ENCODE data around the gene AMIGO2.
"Not testable (repeated sequence)": the region's sequence is repeated elsewhere in the genome, so short reads cannot be mapped to it uniquely, and the experiment has no call there.

The AMIGO2 gene

GRCh38 chr12:47065546-47065945 is 14.2 kb downstream of the AMIGO2 start:
- no peak for TF ChIP-seq CTCF (IDR thresholded peaks at IDR 0.05; ENCODE audit: extremely low read depth, missing control alignments)
- DNase-seq (ENCODE audit: low spot score): no peak

DNA sequence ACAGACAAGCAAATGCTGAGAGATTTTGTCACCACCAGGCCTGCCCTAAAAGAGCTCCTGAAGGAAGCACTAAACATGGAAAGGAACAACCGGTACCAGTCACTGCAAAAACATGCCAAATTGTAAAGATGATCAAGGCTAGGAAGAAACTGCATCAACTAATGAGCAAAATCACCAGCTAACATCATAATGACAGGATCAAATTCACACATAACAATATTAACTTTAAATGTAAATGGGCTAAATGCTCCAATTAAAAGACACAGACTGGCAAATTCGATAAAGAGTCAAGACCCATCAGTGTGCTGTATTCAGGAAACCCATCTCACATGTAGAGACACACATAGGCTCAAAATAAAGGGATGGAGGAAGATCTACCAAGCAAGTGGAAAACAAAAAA is 21.1 kb downstream of the AMIGO2 start:
- not testable (repeated sequence) for DNase-seq (ENCODE audit: low spot score)

DNA sequence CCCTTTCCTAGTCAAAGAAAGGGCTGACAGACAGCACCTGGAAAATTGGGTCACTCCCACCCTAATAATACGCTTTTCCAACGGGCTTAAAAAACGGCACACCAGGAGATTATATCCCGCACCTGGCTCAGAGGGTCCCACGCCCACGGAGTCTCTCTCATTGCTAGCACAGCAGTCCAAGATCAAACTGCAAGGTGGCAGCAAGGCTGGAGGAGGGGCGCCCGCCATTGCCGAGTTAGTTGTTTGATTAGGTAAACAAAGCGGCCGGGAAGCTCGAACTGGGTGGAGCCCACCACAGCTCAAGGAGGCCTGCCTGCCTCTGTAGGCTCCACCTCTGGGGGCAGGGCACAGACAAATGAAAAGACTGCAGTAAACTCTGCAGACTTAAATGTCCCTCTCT is 22.8 kb downstream of the AMIGO2 start:
- not testable (repeated sequence) for DNase-seq (ENCODE audit: low spot score)

DNA sequence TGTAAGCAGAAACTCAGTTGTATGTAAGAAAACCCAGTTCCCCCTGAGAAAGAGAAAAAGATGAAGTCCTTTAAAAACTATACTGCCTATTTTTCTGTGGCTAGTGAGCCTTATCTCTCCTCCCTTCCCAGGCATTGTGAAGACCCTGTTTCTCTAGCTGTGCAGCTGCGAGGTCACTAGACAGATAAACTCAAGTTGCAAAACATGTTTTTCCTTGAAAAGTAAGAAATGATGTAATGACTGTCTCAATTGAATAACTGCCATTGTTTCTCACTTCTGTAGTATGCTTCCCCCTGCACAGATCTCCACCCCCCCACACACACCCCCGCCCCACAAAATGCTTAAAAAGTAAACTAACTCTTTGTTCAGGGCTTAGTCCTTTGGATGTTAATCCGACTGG is 23.9 kb downstream of the AMIGO2 start:
- DNase-seq (ENCODE audit: low spot score): not testable (repeated sequence)

- DNase-seq (ENCODE audit: low spot score): no peak
Measured at GRCh38 chr12:47054659-47055058, 25.1 kb downstream of the AMIGO2 start.

GRCh38 chr12:47053961-47054360 is 25.8 kb downstream of the AMIGO2 start:
- no peak for DNase-seq (ENCODE audit: low spot score)
- no peak for TF ChIP-seq CTCF (IDR thresholded peaks at IDR 0.05; ENCODE audit: extremely low read depth, missing control alignments)

More at GRCh38 chr12:47054659-47055058, 25.1 kb downstream of the AMIGO2 start:
- no peak for TF ChIP-seq CTCF (IDR thresholded peaks at IDR 0.05; ENCODE audit: extremely low read depth, missing control alignments)

- TF ChIP-seq CTCF (IDR thresholded peaks at IDR 0.05; ENCODE audit: extremely low read depth, missing control alignments): no peak
- DNase-seq (ENCODE audit: low spot score): no peak
Measured at GRCh38 chr12:47052274-47052673, 27.5 kb downstream of the AMIGO2 start.

DNA sequence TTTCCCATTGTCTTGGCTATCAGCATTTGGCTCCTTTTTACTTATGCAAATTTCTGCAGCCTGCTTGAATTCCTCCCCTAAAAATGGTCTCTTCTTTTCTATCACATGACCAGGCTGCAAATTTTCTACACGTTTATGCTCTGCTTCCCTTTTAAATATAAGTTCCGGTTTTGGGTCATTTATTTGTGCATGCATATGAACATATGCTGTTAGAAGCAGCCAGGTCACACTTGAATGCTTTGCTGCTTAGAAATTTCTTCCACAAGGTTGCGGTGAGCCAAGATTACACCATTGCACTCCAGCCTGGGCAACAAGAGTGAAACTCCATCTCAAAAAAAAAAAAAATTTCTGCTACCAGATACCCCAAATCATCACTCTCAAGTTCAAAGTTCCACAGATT is 28.5 kb downstream of the AMIGO2 start:
- DNase-seq (ENCODE audit: low spot score): not testable (repeated sequence)

- no peak for TF ChIP-seq CTCF (IDR thresholded peaks at IDR 0.05; ENCODE audit: extremely low read depth, missing control alignments)
Measured at GRCh38 chr12:47048541-47048940, 31.2 kb downstream of the AMIGO2 start.

GRCh38 chr12:47041327-47041726 is 38.4 kb downstream of the AMIGO2 start:
- no peak for DNase-seq (ENCODE audit: low spot score)
- no peak for TF ChIP-seq CTCF (IDR thresholded peaks at IDR 0.05; ENCODE audit: extremely low read depth, missing control alignments)

More at GRCh38 chr12:47048541-47048940, 31.2 kb downstream of the AMIGO2 start:
- DNase-seq (ENCODE audit: low spot score): no peak

All from GM20000 (cell line).